Hepatocyte (in vitro differentiated cells): Measurements from ENCODE around the gene KERA.

Source experiments
- EZH2 ChIP-seq: fragments of 200-600 bp; sonication (generic); IDR thresholded peaks from 2 replicates; pipeline ENCODE4 v1.6.1; 2016; ENCODE audit warnings: antibody characterized with exemption, mild to moderate bottlenecking, borderline replicate concordance
- EZH2phosphoT487 ChIP-seq: fragments of 200-600 bp; sonication (generic); IDR thresholded peaks from one replicate; pipeline ENCODE4 v1.6.1; 2018; ENCODE audit warnings: antibody characterized with exemption, mild to moderate bottlenecking, low read depth, moderate library complexity; ENCODE audit not compliant: unreplicated experiment, severe bottlenecking
- TF ChIP-seq, protein P1 (sequence below): fragments of 200-600 bp; sonication (generic); IDR thresholded peaks from 2 replicates; pipeline ENCODE4 v1.5.1; 2016; ENCODE audit warnings: antibody characterized with exemption, mild to moderate bottlenecking; ENCODE audit not compliant: poor library complexity

- TF ChIP-seq, protein P1, sequence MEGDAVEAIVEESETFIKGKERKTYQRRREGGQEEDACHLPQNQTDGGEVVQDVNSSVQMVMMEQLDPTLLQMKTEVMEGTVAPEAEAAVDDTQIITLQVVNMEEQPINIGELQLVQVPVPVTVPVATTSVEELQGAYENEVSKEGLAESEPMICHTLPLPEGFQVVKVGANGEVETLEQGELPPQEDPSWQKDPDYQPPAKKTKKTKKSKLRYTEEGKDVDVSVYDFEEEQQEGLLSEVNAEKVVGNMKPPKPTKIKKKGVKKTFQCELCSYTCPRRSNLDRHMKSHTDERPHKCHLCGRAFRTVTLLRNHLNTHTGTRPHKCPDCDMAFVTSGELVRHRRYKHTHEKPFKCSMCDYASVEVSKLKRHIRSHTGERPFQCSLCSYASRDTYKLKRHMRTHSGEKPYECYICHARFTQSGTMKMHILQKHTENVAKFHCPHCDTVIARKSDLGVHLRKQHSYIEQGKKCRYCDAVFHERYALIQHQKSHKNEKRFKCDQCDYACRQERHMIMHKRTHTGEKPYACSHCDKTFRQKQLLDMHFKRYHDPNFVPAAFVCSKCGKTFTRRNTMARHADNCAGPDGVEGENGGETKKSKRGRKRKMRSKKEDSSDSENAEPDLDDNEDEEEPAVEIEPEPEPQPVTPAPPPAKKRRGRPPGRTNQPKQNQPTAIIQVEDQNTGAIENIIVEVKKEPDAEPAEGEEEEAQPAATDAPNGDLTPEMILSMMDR = no peak
- TF ChIP-seq EZH2 (no peak), EZH2phosphoT487 (no peak)
Observed at GRCh38 chr12:91064640-91065039, 6.8 kb upstream of the KERA start.
